Muscle of back (tissue), 11 donors: ENCODE measurements around the gene VSIG10L2. TPM values are rescaled to one million over a fixed set of nuclear protein-coding genes. Genes with fewer than 3 reads are reported as not detected.

Source experiments
- DNase-seq, 3 donors: peaks; one replicate each; pipeline versions ENCODE4 v3.0.0 to v3.0.0-alpha.2; 2013
- polyA plus RNA-seq, 10 donors: library from polyadenylated mRNA; unstranded; fragments of 120-200 nt; gene quantifications; one replicate each; pipeline ENCODE4 v1.2.1, GENCODE V29; 2013; ENCODE audit not compliant: insufficient read length in 10 of 10

The VSIG10L2 gene
- polyA plus RNA-seq, 10 donors = 0.07 to 0.53 (median 0.17) TPM; not detected in 7

DNA sequence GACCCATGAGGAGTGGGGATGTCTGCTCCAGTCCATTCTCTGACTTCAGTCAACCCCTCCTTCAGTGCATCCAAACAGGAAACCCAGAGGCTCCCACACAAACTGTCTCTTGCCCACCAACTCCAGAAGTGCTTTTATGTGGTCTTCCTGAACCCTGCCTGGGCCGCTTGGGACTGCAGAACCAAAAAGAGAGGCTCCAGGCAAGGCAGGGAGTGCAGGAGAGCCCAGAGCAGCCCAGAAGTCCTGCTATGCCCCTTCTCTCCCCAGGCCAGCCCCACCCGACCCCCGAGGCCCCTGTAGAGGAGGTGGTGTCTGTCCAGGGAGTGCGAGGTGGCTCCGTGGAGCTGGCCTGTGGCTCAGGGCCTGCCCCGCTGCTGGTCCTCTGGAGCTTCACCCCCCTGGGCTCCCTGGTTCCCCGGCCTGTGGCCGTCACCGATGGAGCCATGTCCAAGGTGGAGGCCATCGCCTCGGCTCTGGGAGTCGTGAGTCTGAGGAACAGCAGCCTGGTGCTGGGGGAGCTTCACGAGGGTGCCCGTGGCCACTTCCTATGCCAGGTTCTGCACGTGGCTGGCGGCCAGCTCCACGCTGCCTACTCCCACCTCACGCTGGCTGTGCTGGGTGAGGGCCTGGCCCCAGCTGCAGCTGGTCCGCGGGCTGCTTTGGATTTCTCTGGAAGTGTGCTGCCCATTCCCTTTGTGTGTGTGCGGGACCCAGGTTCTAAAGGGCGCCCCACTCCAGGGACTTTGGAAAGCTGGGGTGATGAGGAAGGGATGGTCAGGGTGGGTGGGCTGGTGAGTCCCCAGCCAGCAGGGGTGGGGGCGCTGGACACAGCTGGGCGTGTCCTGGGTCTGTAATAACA, 1.8 kb downstream of the VSIG10L2 start:
- no peak for DNase-seq

- DNase-seq = no peak
Measured at GRCh38 chr11:125948278-125949051, 2.6 kb downstream of the VSIG10L2 start.

DNA sequence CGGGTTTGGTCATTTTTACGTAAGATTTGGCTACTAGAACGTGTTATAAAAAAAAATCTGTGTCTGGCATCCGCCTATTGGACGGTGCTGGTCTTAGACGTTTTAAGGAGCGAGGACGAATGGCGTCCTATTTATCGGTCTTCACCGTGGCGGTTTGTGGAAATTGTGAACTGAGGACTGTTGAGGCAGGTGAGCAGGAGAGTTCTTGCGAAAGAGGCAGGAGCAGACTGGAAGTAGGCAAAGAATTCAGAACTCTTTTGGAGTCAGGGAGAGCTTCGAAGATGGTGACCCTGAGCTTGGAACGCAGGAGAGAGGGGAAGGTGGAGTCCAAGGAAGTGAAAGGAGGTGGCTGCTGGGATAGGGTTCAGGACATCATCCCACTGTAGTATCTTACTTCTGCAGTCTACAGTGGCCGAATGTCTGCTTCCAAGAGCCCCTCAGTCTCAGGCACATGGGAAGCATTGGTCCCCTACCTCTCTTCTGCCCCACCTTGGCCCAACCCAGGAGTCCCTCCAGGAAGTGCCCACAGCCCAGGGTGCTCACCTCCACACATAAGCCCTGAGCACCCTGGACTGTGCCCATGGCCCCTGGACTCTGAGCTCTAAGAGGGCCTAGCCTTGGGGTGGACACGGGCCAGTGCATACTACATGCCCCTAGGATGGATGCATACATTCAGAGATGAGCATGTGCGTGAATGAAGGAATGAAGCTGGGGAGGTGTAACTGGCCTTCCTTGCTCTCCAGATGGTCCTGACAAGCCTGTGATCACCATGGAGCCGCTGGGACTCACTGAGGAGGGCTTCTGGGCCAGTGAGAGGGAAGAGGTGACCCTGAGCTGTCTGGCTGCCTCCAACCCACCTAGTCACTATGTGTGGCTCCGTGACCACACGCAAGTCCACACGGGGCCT, 3.7 kb downstream of the VSIG10L2 start:
- DNase-seq = no peak

GRCh38 chr11:125950178-125950490, 4.3 kb downstream of the VSIG10L2 start:
- DNase-seq = no peak

GRCh38 chr11:125950696-125951651, 5.1 kb downstream of the VSIG10L2 start:
- DNase-seq = peak; percentile 63 to 92 (median 80)

- DNase-seq = no peak
Measured at GRCh38 chr11:125951731-125952130, 5.9 kb downstream of the VSIG10L2 start.

- no peak for DNase-seq
Measured at GRCh38 chr11:125952559-125952958, 6.7 kb downstream of the VSIG10L2 start.

GRCh38 chr11:125952973-125953372, 7.1 kb downstream of the VSIG10L2 start:
- DNase-seq = peak in 1 of 3 donors; percentile 73

DNA sequence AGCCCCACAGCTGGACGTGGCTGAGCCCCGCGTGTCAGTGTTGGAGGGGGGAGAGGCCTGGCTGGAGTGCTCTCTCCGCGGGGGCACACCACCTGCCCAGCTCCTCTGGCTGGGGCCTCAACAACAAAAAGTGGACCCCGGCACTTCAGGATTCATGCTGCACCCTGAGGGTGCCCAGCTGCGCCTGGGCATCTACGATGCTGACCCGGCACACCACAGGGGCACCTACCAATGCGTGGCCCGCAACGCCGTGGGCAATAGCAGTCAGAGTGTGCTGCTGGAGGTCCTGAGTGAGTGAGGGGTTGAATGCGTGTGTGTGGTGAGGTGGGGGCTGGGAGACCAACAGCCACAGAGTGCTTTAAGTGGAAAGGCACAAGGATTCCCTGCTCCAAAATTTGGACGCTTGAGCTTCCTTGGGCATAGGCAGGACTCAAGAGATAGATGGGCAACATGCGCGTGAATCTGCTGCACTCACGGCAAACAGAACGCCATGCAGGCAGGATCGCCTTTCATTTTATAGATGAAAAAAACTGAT, 7.6 kb downstream of the VSIG10L2 start:
- no peak for DNase-seq

DNA sequence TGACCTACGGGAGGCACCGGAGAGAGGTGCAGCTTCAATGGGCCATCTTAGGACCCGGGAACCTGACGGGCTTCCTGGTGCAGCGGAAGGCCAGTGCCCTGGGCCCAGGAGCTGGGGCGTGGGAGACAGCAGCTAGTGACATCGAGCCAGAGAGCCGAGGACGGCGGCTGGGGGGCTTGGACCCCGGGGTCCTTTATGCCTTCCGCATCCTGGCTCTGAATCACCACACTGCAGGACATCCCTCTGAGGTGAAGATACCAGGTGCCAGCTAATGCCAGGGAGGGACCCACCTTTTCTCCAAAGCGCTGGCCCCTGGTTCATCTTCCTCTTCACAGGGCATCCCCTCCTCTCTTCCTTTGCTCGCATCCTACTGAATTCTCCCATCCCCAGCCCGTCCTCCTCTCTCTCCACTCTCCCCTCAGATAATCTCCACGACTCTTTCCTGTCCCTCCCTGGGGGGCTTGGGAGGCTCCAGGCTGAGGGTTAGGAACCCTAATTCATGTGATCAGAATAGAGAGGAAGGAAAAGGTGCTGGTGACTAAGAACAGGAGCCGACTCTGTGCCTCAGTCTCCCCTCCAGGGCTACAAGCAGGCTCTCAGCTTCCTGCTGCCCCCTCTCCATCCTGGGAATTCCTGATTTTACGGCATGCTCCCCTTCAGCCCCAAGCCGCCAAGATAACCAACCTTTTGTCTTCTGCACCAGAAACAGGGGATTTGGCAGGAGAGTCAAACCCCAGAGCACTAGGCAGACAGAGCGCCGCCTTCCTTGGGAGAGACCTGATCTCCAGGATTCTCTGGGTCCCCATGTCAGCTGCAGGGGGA, 8.5 kb downstream of the VSIG10L2 start:
- DNase-seq = no peak

- no peak for DNase-seq
Measured at GRCh38 chr11:125954945-125955640, 9.2 kb downstream of the VSIG10L2 start.

DNA sequence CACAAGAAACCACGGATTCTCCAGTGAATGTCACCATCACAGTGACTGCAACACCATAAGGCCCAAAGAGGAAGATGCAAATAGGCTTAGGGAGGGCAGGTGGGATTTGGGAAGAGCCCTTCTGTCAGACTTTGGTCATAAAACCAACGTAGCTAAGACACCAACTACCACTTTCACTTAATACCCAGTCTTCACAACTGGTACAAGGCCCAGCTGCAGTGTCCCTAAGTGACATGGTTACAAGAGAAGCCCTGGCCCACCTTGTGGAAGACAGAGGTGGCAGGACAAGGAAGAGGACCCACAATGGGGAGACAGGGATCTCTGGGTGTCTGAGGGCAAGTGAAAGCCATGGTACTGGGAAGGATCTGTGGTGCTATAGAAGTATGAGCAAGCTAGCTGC, 10.0 kb downstream of the VSIG10L2 start:
- DNase-seq = no peak

DNA sequence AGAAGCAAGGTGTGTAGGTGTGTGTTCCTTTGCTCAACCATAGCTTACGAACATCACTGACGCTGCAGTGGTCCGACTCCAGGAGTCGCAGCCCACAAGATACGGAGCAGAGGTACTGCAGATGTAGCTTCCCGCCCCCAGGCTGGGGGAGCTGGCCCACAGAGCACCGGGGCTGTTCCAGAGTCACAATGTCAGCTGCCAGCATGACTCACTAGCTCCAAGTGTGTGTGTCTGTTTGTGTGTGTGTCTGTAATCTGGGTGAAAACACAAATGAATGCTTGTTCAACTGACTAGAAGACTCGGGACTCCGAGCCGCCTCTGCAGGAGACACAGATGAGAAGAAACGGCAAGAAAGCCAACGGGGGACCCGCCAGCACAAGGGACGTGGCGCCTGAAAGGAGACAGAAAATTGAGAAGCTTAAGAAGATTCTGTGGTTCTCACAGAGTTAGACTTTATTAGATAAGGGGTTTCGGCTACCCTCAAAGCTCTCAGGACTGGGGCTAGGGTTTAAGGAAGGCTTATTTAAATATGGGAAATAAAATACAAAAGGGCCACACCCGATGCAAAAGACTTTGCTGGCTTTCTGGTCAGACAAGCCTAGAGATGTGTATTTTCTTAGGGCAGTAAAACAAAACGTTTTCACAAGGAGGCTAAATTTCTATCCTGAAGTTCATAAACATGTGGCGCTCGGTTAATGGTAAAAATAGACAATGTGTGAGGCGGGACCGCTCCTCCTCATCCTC, 10.7 kb downstream of the VSIG10L2 start:
- peak in 2 of 3 donors; percentile 48 to 79 for DNase-seq

DNA sequence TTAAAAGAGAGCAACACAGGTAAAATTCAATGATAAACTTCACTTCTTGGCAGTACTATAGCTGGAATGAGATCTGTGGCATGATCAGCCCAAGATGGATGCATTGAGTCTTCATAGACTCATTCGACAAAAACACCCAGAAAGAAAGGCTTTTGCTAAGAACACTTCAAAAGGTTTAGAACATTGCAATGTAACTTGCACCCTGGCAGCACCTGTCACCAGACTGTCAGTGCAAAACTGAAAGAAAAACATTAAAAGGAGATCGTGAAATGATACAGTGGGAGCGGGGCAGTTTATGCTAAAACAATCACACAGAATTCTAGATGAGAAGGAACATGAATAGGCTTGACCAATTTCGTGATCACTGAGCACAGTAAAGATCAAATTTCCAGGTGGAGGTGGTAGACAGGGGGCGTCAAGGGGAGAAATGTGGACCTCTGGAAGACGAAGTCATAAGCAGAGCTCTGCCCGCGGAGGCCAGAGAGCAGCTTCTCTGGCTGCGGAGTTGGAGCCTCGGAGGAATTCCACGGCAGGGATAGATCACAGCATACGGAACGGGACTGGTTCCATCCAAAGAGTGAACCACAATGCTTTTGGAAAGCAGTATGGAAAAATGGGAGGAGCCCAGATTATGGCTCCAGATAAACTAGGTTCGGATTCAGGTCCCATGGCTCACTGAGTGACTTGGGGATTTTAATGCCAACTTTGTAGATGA, 11.9 kb downstream of the VSIG10L2 start:
- peak in 1 of 3 donors; percentile 75 for DNase-seq

- peak in 1 of 3 donors; percentile 71 for DNase-seq
Measured at GRCh38 chr11:125958872-125959400, 13.1 kb downstream of the VSIG10L2 start.

GRCh38 chr11:125959511-125959910, 13.7 kb downstream of the VSIG10L2 start:
- no peak for DNase-seq

GRCh38 chr11:125959931-125960330, 14.1 kb downstream of the VSIG10L2 start:
- no peak for DNase-seq
